ENCODE results near the gene ZNF831. TPM values are rescaled to one million over a fixed set of nuclear protein-coding genes. Genes with fewer than 3 reads are reported as not detected.

ZNF831 gene
- total RNA-seq, 1 experiment from 2014 or later: 0.15 TPM

DNA sequence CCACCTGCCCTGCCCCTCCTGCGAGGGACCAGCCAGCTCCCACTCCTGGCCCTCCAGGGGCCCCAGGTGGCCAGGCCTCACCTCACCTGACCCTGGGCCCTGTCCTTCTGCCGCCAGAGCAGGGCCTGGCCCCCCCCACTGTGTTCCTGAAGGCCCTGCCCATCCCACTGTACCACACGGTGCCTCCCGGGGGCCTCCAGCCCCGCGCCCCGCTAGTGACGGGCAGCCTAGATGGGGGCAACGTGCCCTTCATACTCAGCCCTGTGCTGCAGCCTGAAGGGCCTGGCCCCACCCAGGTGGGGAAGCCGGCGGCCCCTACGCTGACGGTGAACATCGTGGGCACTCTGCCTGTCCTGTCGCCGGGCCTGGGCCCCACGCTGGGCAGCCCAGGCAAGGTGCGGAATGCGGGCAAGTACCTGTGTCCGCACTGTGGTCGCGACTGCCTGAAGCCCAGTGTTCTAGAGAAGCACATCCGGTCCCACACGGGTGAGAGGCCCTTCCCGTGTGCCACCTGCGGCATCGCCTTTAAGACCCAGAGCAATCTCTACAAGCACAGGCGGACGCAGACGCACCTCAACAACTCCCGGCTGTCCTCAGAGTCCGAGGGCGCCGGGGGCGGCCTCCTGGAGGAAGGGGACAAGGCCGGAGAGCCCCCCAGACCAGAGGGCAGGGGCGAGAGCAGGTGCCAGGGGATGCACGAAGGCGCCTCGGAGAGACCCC lies 27.6 kb downstream of the ZNF831 start:
- ChIA-PET CTCF (no interaction called here), RAD21 (ENCODE audit: low non-redundant PET in 1 of 2, low total read pairs in 2 of 2, uncharacterized antibody in 2 of 2, unreplicated experiment in 2 of 2) (no interaction called here), POLR2A (no interaction called here)
- H3K4me3 ChIP-seq (replicated peaks in 1 of 2; ENCODE audit: low read depth in 1 of 2, low read length in 2 of 2): no peak overlapping the region
- no peaks in the 10 kb centered on the region for H3K36me3 ChIP-seq (ENCODE audit: control insufficient read depth in 1 of 2, insufficient read depth in 2 of 2, low read length in 2 of 2)
- ATAC-seq (no peak), DNase-seq (ENCODE audit: low read depth, low spot score) (no peak)
- BruUV-seq (replicated peaks): no TSS peak
- intact Hi-C loops (cut with micrococcal nuclease): no loop called here
- peaks cover 8% of the 10 kb centered on the region; the same call in 1 of the 2 replicates for H3K27me3 ChIP-seq (ENCODE audit: insufficient read depth, low read length)
- H2AFZ ChIP-seq (ENCODE audit: low read depth, low read length, poor library complexity, severe bottlenecking): no peak overlapping the region
- no peaks in the 10 kb centered on the region for H3K4me1 ChIP-seq (ENCODE audit: control insufficient read depth in 1 of 2, insufficient read depth in 2 of 2, low read length in 2 of 2)
- no peak overlapping the region for H3K27ac ChIP-seq (ENCODE audit: low read depth, low read length)
- H3K9me2 ChIP-seq (ENCODE audit: insufficient read depth): no peaks in the 10 kb centered on the region
- H3K9me3 ChIP-seq (ENCODE audit: control insufficient read depth in 1 of 2, insufficient read depth in 1 of 2, low read depth in 1 of 2, low read length in 2 of 2): no peaks in the 10 kb centered on the region
- H4K20me1 ChIP-seq (ENCODE audit: insufficient read depth): no peaks in the 10 kb centered on the region
- no peaks in the 10 kb centered on the region for H3K79me2 ChIP-seq (ENCODE audit: insufficient read depth, low read length)
- H3K4me2 ChIP-seq (ENCODE audit: low read length): no peak overlapping the region
- no peak overlapping the region for H3K9ac ChIP-seq (ENCODE audit: low read length)
- no peak for TF ChIP-seq POLR2AphosphoS5 (IDR thresholded peaks at IDR 0.05; ENCODE audit: low read depth, low read length)
- TF ChIP-seq EGR1 (IDR thresholded peaks at IDR 0.05; ENCODE audit: low read depth): no peak
- TF ChIP-seq, protein P1, sequence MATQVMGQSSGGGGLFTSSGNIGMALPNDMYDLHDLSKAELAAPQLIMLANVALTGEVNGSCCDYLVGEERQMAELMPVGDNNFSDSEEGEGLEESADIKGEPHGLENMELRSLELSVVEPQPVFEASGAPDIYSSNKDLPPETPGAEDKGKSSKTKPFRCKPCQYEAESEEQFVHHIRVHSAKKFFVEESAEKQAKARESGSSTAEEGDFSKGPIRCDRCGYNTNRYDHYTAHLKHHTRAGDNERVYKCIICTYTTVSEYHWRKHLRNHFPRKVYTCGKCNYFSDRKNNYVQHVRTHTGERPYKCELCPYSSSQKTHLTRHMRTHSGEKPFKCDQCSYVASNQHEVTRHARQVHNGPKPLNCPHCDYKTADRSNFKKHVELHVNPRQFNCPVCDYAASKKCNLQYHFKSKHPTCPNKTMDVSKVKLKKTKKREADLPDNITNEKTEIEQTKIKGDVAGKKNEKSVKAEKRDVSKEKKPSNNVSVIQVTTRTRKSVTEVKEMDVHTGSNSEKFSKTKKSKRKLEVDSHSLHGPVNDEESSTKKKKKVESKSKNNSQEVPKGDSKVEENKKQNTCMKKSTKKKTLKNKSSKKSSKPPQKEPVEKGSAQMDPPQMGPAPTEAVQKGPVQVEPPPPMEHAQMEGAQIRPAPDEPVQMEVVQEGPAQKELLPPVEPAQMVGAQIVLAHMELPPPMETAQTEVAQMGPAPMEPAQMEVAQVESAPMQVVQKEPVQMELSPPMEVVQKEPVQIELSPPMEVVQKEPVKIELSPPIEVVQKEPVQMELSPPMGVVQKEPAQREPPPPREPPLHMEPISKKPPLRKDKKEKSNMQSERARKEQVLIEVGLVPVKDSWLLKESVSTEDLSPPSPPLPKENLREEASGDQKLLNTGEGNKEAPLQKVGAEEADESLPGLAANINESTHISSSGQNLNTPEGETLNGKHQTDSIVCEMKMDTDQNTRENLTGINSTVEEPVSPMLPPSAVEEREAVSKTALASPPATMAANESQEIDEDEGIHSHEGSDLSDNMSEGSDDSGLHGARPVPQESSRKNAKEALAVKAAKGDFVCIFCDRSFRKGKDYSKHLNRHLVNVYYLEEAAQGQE (IDR thresholded peaks at IDR 0.05; ENCODE audit: low read depth): no peak
- TF ChIP-seq, protein P2, sequence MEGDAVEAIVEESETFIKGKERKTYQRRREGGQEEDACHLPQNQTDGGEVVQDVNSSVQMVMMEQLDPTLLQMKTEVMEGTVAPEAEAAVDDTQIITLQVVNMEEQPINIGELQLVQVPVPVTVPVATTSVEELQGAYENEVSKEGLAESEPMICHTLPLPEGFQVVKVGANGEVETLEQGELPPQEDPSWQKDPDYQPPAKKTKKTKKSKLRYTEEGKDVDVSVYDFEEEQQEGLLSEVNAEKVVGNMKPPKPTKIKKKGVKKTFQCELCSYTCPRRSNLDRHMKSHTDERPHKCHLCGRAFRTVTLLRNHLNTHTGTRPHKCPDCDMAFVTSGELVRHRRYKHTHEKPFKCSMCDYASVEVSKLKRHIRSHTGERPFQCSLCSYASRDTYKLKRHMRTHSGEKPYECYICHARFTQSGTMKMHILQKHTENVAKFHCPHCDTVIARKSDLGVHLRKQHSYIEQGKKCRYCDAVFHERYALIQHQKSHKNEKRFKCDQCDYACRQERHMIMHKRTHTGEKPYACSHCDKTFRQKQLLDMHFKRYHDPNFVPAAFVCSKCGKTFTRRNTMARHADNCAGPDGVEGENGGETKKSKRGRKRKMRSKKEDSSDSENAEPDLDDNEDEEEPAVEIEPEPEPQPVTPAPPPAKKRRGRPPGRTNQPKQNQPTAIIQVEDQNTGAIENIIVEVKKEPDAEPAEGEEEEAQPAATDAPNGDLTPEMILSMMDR (IDR thresholded peaks at IDR 0.05 in 2 of 3, conservative IDR thresholded peaks at IDR 0.05 in 1 of 3; ENCODE audit: borderline replicate concordance in 1 of 3, insufficient read depth in 1 of 3, low read depth in 2 of 3, low read length in 2 of 3): no peak
- TF ChIP-seq, protein P3, sequence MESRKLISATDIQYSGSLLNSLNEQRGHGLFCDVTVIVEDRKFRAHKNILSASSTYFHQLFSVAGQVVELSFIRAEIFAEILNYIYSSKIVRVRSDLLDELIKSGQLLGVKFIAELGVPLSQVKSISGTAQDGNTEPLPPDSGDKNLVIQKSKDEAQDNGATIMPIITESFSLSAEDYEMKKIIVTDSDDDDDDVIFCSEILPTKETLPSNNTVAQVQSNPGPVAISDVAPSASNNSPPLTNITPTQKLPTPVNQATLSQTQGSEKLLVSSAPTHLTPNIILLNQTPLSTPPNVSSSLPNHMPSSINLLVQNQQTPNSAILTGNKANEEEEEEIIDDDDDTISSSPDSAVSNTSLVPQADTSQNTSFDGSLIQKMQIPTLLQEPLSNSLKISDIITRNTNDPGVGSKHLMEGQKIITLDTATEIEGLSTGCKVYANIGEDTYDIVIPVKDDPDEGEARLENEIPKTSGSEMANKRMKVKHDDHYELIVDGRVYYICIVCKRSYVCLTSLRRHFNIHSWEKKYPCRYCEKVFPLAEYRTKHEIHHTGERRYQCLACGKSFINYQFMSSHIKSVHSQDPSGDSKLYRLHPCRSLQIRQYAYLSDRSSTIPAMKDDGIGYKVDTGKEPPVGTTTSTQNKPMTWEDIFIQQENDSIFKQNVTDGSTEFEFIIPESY (IDR thresholded peaks at IDR 0.05; ENCODE audit: extremely low read depth, insufficient replicate concordance, low read length): no peak
- no peak for TF ChIP-seq ELF1 (IDR thresholded peaks at IDR 0.05; ENCODE audit: borderline replicate concordance, low read depth)
- TF ChIP-seq EZH2 (IDR thresholded peaks at IDR 0.05): no peak
- no peak for TF ChIP-seq CEBPB (IDR thresholded peaks at IDR 0.05; ENCODE audit: low read depth)
